Activated CD4-positive, CD25-positive, alpha-beta regulatory T cell (primary cell): ENCODE measurements around the gene CECR2.

Experiments
- DNase-seq, 4 experiments: peaks; one replicate each; lab custom pipeline; 2025; lab: John Stamatoyannopoulos, UW

Gene CECR2

GRCh38 chr22:17570851-17571631, 201.8 kb downstream of the CECR2 start:
- no peak for DNase-seq

GRCh38 chr22:17575151-17575550, 205.9 kb downstream of the CECR2 start:
- no peak for DNase-seq

GRCh38 chr22:17575681-17576080, 206.4 kb downstream of the CECR2 start:
- DNase-seq: no peak

- DNase-seq: no peak
Measured at GRCh38 chr22:17576470-17576869, 207.2 kb downstream of the CECR2 start.

GRCh38 chr22:17578136-17578754, 209.0 kb downstream of the CECR2 start:
- no peak for DNase-seq

GRCh38 chr22:17579535-17579981, 210.3 kb downstream of the CECR2 start:
- DNase-seq: no peak

- DNase-seq: no peak
Measured at GRCh38 chr22:17580441-17581031, 211.3 kb downstream of the CECR2 start.

- DNase-seq: no peak
Measured at GRCh38 chr22:17581056-17581455, 211.8 kb downstream of the CECR2 start.

GRCh38 chr22:17581631-17582030, 212.4 kb downstream of the CECR2 start:
- DNase-seq: no peak

- DNase-seq: no peak
Measured at GRCh38 chr22:17583151-17583550, 213.9 kb downstream of the CECR2 start.

GRCh38 chr22:17586831-17587440, 217.7 kb downstream of the CECR2 start:
- no peak for DNase-seq

- DNase-seq: no peak
Measured at GRCh38 chr22:17587629-17588028, 218.4 kb downstream of the CECR2 start.

- no peak for DNase-seq
Measured at GRCh38 chr22:17588606-17589005, 219.3 kb downstream of the CECR2 start.

GRCh38 chr22:17589810-17590375, 220.6 kb downstream of the CECR2 start:
- no peak for DNase-seq

- DNase-seq: no peak
Measured at GRCh38 chr22:17590586-17590985, 221.3 kb downstream of the CECR2 start.

GRCh38 chr22:17592201-17592600, 222.9 kb downstream of the CECR2 start:
- DNase-seq: no peak

GRCh38 chr22:17596226-17596625, 227.0 kb downstream of the CECR2 start:
- DNase-seq: no peak

- no peak for DNase-seq
Measured at GRCh38 chr22:17597217-17597616, 228.0 kb downstream of the CECR2 start.

- DNase-seq: no peak
Measured at GRCh38 chr22:17598318-17598717, 229.1 kb downstream of the CECR2 start.

- no peak for DNase-seq
Measured at GRCh38 chr22:17601031-17601430, 231.8 kb downstream of the CECR2 start.

- DNase-seq: no peak
Measured at GRCh38 chr22:17603668-17604067, 234.4 kb downstream of the CECR2 start.

GRCh38 chr22:17606496-17606895, 237.2 kb downstream of the CECR2 start:
- DNase-seq: no peak
